ENCODE data around the gene AGER.

DNA sequence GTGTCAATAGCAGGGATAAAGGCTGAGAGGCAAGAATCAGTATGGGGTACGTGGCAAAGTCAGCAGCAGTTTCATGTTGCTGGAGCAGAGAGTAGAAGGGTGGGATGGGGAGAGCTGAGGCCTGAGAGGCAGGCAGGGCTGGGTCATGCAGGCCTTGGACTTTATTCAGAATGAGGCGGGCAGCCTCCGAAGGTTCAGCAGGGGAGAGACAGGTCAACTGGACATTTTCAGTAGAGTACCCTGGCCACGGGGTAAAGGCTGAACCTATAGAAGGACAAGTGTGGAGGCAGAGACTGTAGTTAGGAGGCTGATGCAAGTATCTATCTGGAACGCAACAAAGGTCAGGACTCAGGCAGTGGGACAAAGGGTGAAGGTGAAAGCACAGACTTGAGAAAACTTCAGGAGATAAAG, 26.1 kb upstream of the AGER start:
- no peak for TF ChIP-seq CSDC2 (CRISPR knock-in tag; IDR thresholded peaks at IDR 0.05)
- TF ChIP-seq TOX (CRISPR knock-in tag; IDR thresholded peaks at IDR 0.05; ENCODE audit: borderline replicate concordance) = no peak
- TF ChIP-seq RARB (CRISPR knock-in tag; IDR thresholded peaks at IDR 0.05) = no peak
